ENCODE measurements around the gene FXN.
A peak's percentile ranks its signal among the peaks of the same experiment; 100 is the strongest.

The FXN gene

GRCh38 chr9:69115621-69116020, 80.1 kb downstream of the FXN start:
- no peak for TF ChIP-seq POLR2A (IDR thresholded peaks at IDR 0.05; ENCODE audit: low read depth, low read length)
- no peak for FAIRE-seq
- DNase-seq (ENCODE audit: insufficient read length, low spot score), result no peak

DNA sequence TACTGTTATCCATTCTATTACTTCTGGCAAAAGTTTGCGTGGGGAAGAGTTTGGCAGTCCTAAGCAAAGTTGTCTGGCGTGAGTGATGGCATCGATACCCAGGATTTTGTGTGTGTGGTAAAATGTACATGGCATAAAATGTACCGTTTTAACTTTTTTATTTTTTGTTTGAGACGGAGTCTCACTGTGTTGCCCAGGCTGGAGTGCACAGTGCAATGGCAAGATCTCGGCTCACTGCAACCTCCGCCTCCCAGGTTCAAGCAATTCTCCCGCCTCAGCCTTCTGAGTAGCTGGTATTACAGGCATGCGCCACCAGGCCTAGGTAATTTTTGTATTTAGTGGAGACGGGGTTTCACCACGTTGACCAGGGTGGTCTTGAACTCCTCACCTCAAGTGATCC, 83.1 kb downstream of the FXN start:
- DNase-seq (ENCODE audit: insufficient read length, low spot score), result no peak
- TF ChIP-seq POLR2A (IDR thresholded peaks at IDR 0.05; ENCODE audit: low read depth, low read length), result no peak
- FAIRE-seq, result no peak

DNA sequence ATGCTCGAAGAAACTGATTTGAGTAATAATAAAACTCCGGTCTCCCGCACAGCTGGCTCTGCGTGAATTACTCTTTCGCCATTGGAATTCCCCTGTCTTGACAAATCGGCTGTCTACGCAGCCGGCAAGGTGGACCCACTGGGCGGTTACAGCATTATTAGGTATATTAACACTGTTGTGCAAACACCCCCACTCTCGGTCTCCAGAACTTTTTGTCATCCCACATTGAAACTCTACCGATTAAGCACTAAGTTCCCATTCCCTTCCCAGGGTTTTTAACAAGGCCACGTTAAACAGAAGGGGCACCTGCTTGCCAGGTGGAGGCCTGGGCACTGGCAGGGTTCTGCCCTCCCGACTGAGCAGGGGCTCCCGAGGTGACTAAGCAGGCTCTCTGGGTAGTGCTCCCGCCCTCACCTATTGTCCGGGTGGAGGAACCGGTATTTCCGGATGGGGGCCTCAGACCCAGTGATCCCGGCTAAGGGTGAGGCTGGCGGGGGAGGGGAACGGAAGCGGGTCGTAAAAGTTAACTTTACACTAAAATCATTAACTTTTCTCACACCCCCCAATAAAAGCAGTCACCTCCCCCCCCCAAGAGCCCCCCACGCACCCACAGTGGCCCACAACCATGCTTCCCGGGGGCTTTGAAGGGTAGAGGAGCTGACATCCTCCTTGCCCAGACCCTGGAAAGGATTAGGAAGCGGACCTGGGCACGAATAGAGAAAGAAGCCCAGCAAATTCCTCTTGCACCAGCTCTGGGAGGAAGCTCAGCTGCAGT, 85.0 kb downstream of the FXN start:
- no peak for TF ChIP-seq POLR2A (IDR thresholded peaks at IDR 0.05; ENCODE audit: low read depth, low read length)
- DNase-seq (ENCODE audit: insufficient read length, low spot score), result no peak
- FAIRE-seq, result no peak

DNA sequence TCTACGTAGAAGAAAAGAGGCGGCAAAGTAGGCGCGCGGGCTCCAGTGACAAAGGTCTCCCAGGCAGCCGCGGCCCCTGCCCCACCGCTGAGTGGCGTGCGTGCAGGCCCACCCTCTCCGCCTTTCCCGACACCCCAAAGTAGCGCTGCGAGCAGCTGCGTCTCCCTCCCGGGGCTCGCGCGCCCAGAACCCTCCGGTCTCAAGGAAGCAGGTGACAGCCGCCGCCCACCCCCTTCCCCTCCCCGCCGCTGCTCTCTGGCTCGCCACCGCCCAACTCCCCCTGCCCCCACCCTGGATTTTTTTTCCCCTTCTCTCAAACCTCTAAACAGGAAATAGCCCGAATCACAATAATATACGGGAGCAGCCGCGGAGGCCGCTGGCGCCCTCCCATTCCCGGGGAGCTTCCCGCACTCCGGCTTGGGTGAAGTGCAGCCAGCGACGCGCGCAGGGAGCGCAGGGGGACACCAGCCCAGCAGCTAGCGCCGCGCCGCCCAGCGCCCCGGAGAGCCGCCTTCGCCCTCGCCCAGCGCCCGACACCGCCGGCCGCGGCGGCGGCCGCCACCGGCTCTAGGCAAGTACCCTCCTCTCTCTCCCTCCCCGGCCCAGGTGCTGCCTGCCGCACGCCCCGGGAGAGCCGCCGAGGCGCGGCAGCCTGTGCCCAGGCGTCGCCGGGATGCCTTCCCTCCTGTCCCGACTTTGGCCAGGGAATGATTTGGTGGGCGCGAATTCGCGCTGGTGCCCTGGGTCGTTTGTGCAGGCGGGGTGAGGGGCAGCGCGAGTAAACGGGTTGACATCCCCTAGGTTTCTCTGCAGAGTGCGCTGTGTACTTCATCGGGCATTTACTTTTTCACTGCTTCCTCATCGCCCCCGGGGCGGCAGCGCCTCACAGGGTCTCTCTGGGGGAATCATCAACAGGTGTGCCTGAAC, 85.9 kb downstream of the FXN start:
- TF ChIP-seq POLR2A (IDR thresholded peaks at IDR 0.05; ENCODE audit: low read depth, low read length), result no peak
- peak; percentile 77 for DNase-seq (ENCODE audit: insufficient read length, low spot score)
- no peak for FAIRE-seq

GRCh38 chr9:69122082-69122548, 86.6 kb downstream of the FXN start:
- FAIRE-seq (no peak), DNase-seq (ENCODE audit: insufficient read length, low spot score) (peak; percentile 86)
- TF ChIP-seq POLR2A (IDR thresholded peaks at IDR 0.05; ENCODE audit: low read depth, low read length), result no peak

GRCh38 chr9:69122549-69123141, 87.1 kb downstream of the FXN start:
- TF ChIP-seq POLR2A (IDR thresholded peaks at IDR 0.05; ENCODE audit: low read depth, low read length), result no peak
- DNase-seq (ENCODE audit: insufficient read length, low spot score) (peak; percentile 55), FAIRE-seq (peak; percentile 78)

DNA sequence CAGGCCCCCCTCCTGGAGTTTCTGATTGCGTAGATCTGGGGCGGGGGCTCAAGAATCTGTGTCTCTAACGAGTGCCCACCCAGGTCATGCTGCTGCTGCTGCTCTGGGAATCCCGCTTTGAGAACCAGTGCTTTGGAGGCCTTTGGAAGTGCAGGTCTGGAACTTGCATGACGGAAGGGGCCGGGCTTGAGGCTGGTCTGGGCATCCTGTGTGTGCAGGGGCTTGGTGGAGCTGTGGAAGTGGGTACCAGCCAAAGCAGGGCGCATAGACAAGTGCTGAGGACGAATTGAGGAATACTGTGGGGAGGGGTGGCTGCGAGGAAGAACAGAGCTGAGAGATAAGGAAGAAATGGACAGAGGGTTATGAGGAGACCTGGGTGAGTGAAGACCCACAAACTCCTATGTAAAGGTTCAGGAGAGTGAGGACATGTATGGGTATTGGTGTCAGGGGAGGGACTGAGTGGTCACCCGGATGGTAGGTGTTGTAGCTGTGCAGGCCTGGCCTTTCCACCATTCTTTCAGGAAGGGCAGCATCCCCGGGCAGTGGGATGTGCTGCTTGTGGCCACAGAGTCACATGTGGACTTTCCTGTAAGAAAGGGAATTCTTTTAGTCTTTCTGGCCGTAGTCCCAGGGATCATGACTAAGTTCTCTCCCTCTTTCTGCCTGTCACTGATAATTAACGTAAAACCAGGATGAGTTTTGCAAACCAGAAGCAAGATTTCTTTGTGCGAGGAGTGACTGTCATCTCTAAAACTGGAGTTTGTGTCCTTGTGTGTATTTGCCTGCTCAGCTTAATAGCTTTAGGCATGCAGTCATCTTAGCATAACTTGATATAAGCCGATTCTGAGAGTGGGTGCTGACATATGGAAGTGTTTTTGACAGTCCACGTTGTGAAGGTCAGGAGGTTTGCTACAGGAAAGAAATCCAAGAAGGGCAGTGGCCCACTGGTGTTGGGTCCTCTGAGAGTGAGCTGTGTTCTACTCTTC, 95.2 kb downstream of the FXN start:
- peak; percentile 73 for DNase-seq (ENCODE audit: insufficient read length, low spot score)
- no peak for TF ChIP-seq POLR2A (IDR thresholded peaks at IDR 0.05; ENCODE audit: low read depth, low read length)
- peak; percentile 92 for FAIRE-seq

GRCh38 chr9:69131682-69132081, 96.1 kb downstream of the FXN start:
- DNase-seq (ENCODE audit: insufficient read length, low spot score), result peak; percentile 78
- TF ChIP-seq POLR2A (IDR thresholded peaks at IDR 0.05; ENCODE audit: low read depth, low read length), result no peak
- peak; percentile 97 for FAIRE-seq

DNA sequence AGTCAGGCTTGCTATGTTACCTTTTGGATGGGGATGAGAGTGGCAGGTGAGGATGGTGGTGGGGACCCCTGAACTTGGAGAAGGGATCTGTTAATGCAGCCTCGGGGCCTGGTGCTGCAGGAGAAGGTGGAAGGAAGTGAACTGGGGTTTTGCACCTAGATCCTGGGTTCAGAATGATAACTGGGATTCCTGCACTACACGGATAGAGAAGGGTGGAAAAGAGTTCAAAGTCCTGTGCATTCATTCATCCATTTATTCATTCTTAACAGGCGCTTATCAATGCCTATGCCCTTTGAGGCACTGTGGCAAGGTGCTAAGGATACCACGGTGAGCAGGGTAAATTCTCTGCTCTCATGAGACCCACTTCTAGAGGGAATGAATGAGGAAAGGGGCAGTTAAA, 96.8 kb downstream of the FXN start:
- FAIRE-seq (no peak), DNase-seq (ENCODE audit: insufficient read length, low spot score) (no peak)
- no peak for TF ChIP-seq POLR2A (IDR thresholded peaks at IDR 0.05; ENCODE audit: low read depth, low read length)

DNA sequence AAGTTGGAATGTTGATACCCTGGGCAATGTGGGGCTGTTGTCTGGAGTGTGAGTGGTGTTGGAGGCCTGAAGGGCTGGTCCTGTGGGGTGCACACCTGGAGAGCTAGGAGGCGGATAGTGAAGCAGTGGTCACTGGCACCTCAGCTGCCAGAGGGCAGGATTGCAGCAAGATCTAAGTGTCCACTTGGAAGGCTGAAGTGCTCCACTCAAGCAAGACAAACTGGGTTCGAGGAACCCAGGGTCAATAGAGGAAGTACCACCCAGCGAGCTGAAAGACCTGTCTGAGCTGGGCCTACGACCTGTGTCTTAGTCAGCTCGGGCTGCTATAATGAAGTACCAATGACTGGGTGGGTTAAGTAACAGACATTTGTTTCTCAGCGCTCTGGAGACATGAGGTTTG, 98.9 kb downstream of the FXN start:
- no peak for FAIRE-seq
- TF ChIP-seq POLR2A (IDR thresholded peaks at IDR 0.05; ENCODE audit: low read depth, low read length), result no peak

GRCh38 chr9:69136185-69136584, 100.6 kb downstream of the FXN start:
- no peak for TF ChIP-seq POLR2A (IDR thresholded peaks at IDR 0.05; ENCODE audit: low read depth, low read length)
- no peak for DNase-seq (ENCODE audit: insufficient read length, low spot score)
- no peak for FAIRE-seq

More for the DNA sequence above, 98.9 kb downstream of the FXN start:
- no peak for DNase-seq (ENCODE audit: insufficient read length, low spot score)

GRCh38 chr9:69136779-69137178, 101.2 kb downstream of the FXN start:
- DNase-seq (ENCODE audit: insufficient read length, low spot score) (no peak), FAIRE-seq (no peak)
- no peak for TF ChIP-seq POLR2A (IDR thresholded peaks at IDR 0.05; ENCODE audit: low read depth, low read length)

DNA sequence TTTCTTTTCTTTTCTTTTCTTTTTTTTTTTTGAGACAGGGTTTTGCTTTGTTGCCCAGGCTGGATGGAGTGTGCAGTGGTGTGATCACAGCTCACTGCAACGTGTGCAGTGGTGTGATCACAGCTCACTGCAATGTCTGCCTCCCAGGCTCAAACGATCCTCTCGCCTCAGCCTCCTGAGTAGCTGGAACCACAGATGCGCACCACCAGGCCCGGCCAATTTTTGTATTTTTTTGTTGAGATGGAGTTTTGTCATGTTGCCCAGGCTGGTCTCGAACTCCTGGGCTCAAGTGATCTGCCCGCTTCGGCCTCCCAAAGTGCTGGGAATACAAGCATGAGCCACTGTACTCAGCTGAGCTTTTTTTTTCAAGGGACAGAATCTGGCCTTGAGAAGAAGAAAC, 101.8 kb downstream of the FXN start:
- no peak for TF ChIP-seq POLR2A (IDR thresholded peaks at IDR 0.05; ENCODE audit: low read depth, low read length)
- DNase-seq (ENCODE audit: insufficient read length, low spot score), result no peak
- no peak for FAIRE-seq
